ENCODE results near the gene GSTM4.

- TF ChIP-seq CTCF (IDR thresholded peaks at IDR 0.05) (no peak), POLR2A (IDR thresholded peaks at IDR 0.05) (no peak)
These were observed 1.4 kb upstream of the GSTM4 start for GRCh38 chr1:109654519-109654918.

Measured in thyroid gland (tissue), 4 donors.